ENCODE measurements around the gene ZNRF3.
"Not testable (repeated sequence)": the region's sequence is repeated elsewhere in the genome, so short reads cannot be mapped to it uniquely, and the experiment has no call there.

ZNRF3 gene

DNA sequence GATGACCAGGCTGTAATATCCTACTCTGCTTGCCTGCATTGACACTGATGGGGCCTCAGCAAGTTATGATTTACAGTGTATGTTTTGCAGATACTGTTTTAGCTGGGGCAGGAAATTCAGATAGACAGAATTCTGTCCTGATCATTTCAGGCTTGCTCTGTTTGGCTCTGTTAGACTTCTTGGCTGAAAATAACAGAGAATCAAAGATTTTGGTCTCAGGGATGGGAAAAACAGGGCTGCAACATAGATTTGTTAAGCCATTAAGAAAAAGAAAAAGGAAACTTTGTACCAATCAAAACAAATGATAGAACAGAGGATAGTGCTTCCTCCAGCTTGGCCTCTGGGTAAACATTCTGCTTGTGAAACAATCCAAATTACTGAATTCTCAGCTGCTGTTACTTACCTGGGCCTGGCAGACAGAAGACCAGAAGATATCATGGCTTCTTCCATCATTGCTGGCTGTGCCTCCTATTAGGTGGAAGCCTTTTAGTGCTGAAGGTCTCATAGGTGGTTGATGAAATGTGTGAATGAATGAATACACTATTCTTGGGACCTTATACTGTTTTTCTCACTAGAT, 22.0 kb downstream of the ZNRF3 start:
- no peak for DNase-seq (ENCODE audit: low read depth)
- TF ChIP-seq, protein P1, sequence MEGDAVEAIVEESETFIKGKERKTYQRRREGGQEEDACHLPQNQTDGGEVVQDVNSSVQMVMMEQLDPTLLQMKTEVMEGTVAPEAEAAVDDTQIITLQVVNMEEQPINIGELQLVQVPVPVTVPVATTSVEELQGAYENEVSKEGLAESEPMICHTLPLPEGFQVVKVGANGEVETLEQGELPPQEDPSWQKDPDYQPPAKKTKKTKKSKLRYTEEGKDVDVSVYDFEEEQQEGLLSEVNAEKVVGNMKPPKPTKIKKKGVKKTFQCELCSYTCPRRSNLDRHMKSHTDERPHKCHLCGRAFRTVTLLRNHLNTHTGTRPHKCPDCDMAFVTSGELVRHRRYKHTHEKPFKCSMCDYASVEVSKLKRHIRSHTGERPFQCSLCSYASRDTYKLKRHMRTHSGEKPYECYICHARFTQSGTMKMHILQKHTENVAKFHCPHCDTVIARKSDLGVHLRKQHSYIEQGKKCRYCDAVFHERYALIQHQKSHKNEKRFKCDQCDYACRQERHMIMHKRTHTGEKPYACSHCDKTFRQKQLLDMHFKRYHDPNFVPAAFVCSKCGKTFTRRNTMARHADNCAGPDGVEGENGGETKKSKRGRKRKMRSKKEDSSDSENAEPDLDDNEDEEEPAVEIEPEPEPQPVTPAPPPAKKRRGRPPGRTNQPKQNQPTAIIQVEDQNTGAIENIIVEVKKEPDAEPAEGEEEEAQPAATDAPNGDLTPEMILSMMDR (IDR thresholded peaks at IDR 0.05; ENCODE audit: control insufficient read depth, extremely low read depth, insufficient read depth): no peak
- no peak overlapping the region for H3K4me3 ChIP-seq (ENCODE audit: low read depth, low read length)

DNA sequence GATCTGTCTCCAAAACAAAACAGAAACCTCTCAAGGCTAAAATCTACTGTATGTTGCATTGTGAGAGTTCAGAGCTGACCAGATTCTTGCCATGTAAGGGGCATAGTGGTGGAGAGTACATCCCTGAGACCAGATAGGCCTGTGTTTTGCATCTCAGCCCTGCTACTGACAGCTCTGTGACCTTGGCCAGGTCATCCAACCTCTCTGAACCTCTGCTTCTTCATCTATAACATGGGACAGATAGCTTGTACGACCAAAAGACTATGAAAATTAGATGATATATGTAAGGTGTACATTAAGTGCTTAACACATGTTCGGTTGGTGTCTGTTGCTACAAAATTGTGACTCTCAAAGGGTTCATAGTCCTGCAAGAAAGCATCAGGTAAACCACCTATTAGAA, 22.9 kb downstream of the ZNRF3 start:
- H3K4me3 ChIP-seq (ENCODE audit: low read depth, low read length): no peak overlapping the region
- DNase-seq (ENCODE audit: low read depth): no peak
- TF ChIP-seq, protein P1 (IDR thresholded peaks at IDR 0.05; ENCODE audit: control insufficient read depth, extremely low read depth, insufficient read depth): no peak

DNA sequence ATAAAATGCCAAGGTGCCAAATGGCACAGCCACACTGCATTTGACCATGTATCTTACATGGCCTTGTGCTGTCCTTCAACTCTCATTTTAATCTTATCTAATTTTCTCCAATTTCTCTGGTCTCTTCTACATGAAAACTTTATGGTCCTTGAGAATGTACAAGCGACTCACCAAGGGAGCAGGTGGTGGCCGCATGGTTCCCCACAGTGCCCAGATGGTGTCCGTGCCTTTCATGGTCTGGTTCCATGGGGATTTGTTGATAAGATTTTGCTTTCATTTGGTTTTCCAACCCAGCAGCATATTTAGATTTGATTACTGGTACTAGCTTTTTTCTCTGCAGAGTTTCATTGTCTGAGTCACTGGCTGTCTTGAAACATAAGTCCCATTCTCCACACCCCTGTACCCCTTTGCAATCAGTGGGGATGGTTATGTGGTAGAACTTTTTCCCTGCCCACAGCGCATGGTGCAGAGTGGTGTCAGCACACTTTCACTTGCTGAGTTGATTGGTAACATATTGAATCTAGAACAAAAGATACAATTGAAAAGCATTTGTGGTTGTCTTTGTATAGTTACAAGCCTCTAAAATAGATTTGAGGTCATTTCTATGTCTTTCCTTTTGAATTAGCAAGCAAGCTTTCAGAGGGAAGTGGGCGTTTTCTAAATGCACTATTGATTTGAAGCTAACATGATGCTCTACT, 24.1 kb downstream of the ZNRF3 start:
- H3K4me3 ChIP-seq (ENCODE audit: low read depth, low read length): no peak overlapping the region
- TF ChIP-seq, protein P1 (IDR thresholded peaks at IDR 0.05; ENCODE audit: control insufficient read depth, extremely low read depth, insufficient read depth): no peak
- DNase-seq (ENCODE audit: low read depth): no peak

DNA sequence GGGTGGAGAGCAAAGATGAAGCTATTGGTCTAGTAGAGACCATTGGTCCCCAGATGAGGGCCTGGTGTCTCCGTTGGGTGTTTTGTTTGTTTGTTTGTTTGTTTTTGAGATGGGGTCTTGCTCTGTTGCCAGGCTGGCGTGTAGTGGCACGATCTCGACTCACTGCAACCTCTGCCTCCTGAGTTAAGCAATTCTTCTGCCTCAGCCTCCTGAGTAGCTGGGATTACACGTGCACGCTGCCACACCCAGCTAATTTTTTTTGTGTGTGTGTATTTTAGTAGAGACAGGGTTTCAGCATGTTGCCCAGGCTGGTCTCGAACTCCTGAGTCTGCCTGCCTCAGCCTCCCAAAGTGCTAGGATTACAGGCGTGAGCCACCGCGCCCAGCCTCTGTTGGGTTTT, 25.4 kb downstream of the ZNRF3 start:
- DNase-seq (ENCODE audit: low read depth); H3K4me3 ChIP-seq (ENCODE audit: low read depth, low read length): not testable (repeated sequence)

DNA sequence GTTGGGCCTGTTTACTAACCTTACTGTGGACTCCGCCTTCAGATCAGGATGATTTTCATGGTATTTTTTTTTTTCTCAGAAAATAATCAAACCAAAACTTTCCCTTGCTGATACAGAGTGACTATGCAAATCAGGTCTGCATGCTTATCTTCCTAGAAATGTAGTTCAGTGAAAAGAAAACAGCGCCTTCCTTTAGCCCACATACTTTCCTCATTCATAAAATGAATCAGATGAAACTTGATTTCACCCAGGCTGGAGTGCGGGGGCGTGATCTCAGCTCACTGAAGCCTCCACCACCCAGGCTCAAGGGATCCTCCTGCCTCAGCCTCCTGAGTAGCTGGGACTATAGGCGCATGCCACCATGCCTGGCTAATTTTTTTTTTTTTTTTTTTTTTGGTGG, 26.0 kb downstream of the ZNRF3 start:
- no peak for DNase-seq (ENCODE audit: low read depth)
- H3K4me3 ChIP-seq (ENCODE audit: low read depth, low read length): no peak overlapping the region
- TF ChIP-seq, protein P1 (IDR thresholded peaks at IDR 0.05; ENCODE audit: control insufficient read depth, extremely low read depth, insufficient read depth): no peak

DNA sequence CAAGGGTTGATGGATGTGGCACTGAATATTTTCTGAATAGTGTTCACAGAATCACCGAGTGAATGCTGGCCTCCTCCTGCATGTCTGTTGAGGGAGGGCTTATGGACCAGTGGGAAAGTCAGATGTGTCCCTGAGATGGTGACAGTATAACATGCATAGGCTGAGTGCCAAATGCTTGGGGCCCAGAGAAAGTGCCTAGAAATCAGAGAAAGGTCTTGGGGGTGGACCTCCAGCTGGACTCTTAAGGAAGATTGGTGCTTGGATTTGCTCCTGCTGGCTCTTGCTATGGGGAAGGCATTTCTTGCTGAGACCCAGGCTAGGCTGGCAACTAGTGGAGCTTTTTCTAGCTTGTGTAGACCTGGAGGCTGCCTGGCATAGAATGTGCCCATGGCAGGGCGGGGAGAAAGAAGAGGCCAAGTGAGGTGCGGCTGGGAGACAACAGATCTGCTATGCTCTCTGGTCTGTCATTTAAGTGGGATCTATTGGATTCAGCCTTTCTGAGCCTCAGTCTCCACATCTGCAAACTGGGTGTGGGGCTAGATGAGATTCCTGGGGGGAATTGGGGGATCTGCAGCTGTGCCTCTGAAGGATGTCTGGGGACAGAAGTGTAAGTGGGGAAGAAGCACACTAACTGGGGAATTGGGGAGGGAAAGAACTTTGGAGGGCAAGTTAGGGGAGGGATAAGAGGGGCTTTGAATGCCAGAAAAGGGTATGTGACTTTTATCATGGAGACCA, 27.4 kb downstream of the ZNRF3 start:
- no peak for DNase-seq (ENCODE audit: low read depth)
- TF ChIP-seq, protein P1 (IDR thresholded peaks at IDR 0.05; ENCODE audit: control insufficient read depth, extremely low read depth, insufficient read depth): no peak
- no peak overlapping the region for H3K4me3 ChIP-seq (ENCODE audit: low read depth, low read length)

DNA sequence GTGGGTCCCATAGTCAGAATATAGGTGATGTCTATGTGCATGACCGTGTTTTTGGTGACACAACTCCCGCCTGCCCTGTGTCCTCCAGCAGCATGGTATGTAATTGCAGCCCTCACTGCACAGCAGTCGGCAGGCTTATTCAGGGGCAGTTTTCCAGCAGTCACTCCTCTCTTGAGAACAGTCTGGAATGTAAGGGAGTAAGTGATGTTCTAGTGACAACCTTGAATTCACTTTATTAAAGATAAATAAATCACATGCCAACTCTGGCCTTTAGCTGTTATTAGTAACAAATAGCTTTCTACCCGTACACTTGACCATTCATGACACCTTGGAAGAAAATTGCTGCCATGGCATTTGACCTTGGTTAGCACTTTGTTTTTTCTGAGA, 27.9 kb downstream of the ZNRF3 start:
- TF ChIP-seq, protein P1 (IDR thresholded peaks at IDR 0.05; ENCODE audit: control insufficient read depth, extremely low read depth, insufficient read depth): no peak
- H3K4me3 ChIP-seq (ENCODE audit: low read depth, low read length): no peak overlapping the region
- no peak for DNase-seq (ENCODE audit: low read depth)

Measured in LNCaP clone FGC (cell line).